Calu3 (cell line): ENCODE results near the gene ZDHHC11B. TPM values are rescaled to one million over a fixed set of nuclear protein-coding genes. Genes with fewer than 3 reads are reported as not detected.
A peak's percentile ranks its signal among the peaks of the same experiment; 100 is the strongest.
"Not testable (repeated sequence)": the region's sequence is repeated elsewhere in the genome, so short reads cannot be mapped to it uniquely, and the experiment has no call there.

Experiments used
- BruUV-seq: library from RNA; stranded (reverse); fragments of 400-500 nt; replicated peaks from 2 replicates; lab custom pipeline; 2021; lab: Mats Ljungman, UMichigan
- CTCF ChIA-PET: fragments of 300-600 bp; sonication (Branson Sonifier 250); formaldehyde crosslinking; loops from one replicate; lab custom pipeline; 2022; ENCODE audit warnings: antibody characterized with exemption; lab: Charles Lee
- DNase-seq: peaks from one replicate; pipeline ENCODE4 v3.0.0; 2022
- H3K27ac Mint-ChIP-seq: one replicate; pipeline ENCODE4 v1.8.0; 2022; ENCODE audit warnings: mixed read lengths; ENCODE audit not compliant: unreplicated experiment
- H3K27me3 Mint-ChIP-seq: one replicate; pipeline ENCODE4 v1.8.0; 2022; ENCODE audit warnings: mixed read lengths; ENCODE audit not compliant: unreplicated experiment
- H3K36me3 Mint-ChIP-seq: one replicate; pipeline ENCODE4 v1.8.0; 2022; ENCODE audit warnings: mild to moderate bottlenecking, moderate library complexity, mixed read lengths; ENCODE audit not compliant: insufficient read depth, unreplicated experiment
- H3K4me1 Mint-ChIP-seq: one replicate; pipeline ENCODE4 v1.8.0; 2022; ENCODE audit warnings: mild to moderate bottlenecking, low read depth, mixed read lengths; ENCODE audit not compliant: unreplicated experiment
- H3K4me3 Mint-ChIP-seq: one replicate; pipeline ENCODE4 v1.8.0; 2022; ENCODE audit warnings: mild to moderate bottlenecking, low read depth, moderate library complexity, mixed read lengths; ENCODE audit not compliant: unreplicated experiment
- H3K9me3 Mint-ChIP-seq: one replicate; pipeline ENCODE4 v1.8.0; 2022; ENCODE audit warnings: low read depth, mixed read lengths; ENCODE audit not compliant: unreplicated experiment
- intact Hi-C: fragments of 100-400 bp; cut with micrococcal nuclease; formaldehyde crosslinking; loops from one replicate; pipeline ENCODE4 v1.10.0; 2022; ENCODE audit not compliant: unreplicated experiment
- total RNA-seq: library from RNA; stranded (reverse); gene quantifications from 2 replicates; pipeline ENCODE4 v1.2.3, GENCODE V29; 2022

Gene ZDHHC11B
- total RNA-seq, 1 experiment from 2014 or later = 3.0 TPM

- CTCF ChIA-PET, intact Hi-C loops, H3K27ac Mint-ChIP-seq, H3K4me1 Mint-ChIP-seq, DNase-seq, BruUV-seq, H3K36me3 Mint-ChIP-seq, H3K9me3 Mint-ChIP-seq, H3K4me3 Mint-ChIP-seq: not testable (repeated sequence)
- H3K27me3 Mint-ChIP-seq = peaks cover 26% of the 10 kb centered on the region
Observed at GRCh38 chr5:708374-708773, 76.2 kb downstream of the ZDHHC11B start.

GRCh38 chr5:706127-706526 is 78.4 kb downstream of the ZDHHC11B start:
- H3K4me1 Mint-ChIP-seq, H3K4me3 Mint-ChIP-seq, H3K36me3 Mint-ChIP-seq, H3K27me3 Mint-ChIP-seq, BruUV-seq, CTCF ChIA-PET, H3K9me3 Mint-ChIP-seq, DNase-seq, H3K27ac Mint-ChIP-seq, intact Hi-C loops: not testable (repeated sequence)

DNA sequence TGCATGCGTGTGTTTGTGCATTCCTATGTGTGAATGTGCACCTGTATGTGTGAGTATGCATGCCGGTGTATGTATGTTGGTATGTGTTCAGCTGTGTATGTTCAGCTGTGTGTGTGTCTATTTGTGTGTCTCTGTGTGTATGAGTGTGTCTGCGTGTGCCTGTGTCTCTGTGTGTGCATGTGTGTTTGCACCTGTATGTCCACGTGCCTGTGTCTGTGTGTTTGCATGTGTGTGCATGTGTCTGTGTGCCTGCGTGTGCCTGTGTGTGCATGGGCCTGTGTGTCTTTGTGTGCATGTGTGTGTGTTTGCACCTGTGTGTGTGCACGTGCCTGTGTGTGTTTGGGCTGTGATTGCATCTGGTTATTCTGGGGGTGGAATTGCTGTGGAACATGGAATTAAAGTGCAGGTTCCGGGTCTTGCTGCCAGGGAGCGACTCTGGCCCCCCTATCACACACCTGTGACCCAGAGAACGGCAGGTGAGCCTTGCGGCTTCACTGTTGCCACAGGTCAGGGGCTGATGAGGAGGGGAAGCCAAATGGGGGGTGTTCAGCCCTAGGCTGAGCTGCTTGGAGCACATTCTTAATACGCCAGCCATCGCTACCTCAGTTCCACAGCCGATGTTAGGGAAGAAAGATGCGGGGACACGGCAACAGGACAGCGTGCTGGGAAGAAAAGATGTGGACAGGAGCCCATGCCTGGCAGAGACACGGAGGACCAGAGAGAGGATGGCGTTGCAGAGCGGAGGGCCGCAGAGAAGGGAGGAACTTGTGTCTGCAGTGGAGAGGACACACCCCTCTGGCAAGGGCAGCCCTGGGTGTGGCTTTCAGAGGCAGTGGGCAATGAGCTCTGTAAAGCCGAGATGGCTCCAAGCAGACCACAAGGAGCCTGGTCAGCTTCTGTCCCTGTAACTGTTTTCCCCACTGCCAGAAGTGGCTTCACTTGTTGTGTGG is 87.5 kb downstream of the ZDHHC11B start:
- H3K9me3 Mint-ChIP-seq, DNase-seq, H3K4me1 Mint-ChIP-seq, CTCF ChIA-PET, H3K4me3 Mint-ChIP-seq, BruUV-seq, H3K27ac Mint-ChIP-seq, H3K36me3 Mint-ChIP-seq: not testable (repeated sequence)
- H3K27me3 Mint-ChIP-seq = peaks cover 34% of the 10 kb centered on the region
- intact Hi-C loops = loop anchor here (5.0 kb wide), 1 partner anchor 95 kb away; no protein-coding TSS in a partner anchor

DNA sequence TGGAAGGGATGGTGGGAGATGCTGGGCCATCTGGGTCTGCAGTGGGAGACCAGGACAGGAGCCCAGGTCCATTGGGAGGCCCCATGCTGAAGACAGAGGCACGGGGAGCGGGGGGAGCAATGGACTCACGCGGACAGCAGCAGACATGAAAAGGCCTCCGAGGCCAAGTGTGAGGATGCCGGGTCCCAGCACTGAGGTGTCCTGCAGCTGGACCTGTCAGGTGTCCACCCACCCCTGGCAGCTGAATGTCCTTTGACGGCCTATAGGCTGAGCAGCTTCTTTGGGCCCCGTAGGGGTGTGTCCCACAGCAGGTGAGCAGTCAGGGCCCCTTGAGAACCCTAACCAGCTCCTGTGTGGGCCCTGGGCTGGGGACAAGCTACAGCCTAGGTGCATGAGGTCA is 88.3 kb downstream of the ZDHHC11B start:
- H3K27me3 Mint-ChIP-seq = peaks cover 34% of the 10 kb centered on the region
- H3K4me3 Mint-ChIP-seq, DNase-seq, H3K27ac Mint-ChIP-seq, H3K4me1 Mint-ChIP-seq, H3K36me3 Mint-ChIP-seq, BruUV-seq, H3K9me3 Mint-ChIP-seq, CTCF ChIA-PET: not testable (repeated sequence)
- intact Hi-C loops = loop anchor here (5.0 kb wide), 1 partner anchor 96 kb away; no protein-coding TSS in a partner anchor

DNA sequence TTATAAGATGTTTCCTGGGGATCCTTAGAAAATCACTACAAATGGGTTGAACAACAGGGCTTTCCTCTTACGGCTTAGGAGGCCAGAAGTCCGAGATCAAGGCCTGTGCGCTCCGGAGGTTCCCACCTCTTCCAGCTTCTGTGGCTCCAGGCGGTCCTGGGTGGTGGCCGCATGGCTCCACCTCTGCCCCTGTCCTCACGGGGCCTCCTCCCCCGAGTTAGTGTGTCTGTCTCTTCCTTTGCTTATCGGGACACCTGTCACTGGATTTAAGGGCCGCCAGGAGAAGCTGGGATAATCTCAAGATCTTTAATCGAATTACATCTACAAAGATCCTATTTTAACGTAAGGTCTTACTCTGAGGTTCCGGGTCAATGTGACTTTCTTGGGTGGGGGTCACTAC is 89.1 kb downstream of the ZDHHC11B start:
- H3K4me1 Mint-ChIP-seq, H3K36me3 Mint-ChIP-seq, H3K27ac Mint-ChIP-seq, DNase-seq, H3K4me3 Mint-ChIP-seq, CTCF ChIA-PET, BruUV-seq, H3K9me3 Mint-ChIP-seq: not testable (repeated sequence)
- intact Hi-C loops = loop anchor here (5.0 kb wide), 1 partner anchor 97 kb away; no protein-coding TSS in a partner anchor
- H3K27me3 Mint-ChIP-seq = peaks cover 34% of the 10 kb centered on the region

GRCh38 chr5:694042-694431 is 90.5 kb downstream of the ZDHHC11B start:
- BruUV-seq, H3K4me1 Mint-ChIP-seq: not testable (repeated sequence)

DNA sequence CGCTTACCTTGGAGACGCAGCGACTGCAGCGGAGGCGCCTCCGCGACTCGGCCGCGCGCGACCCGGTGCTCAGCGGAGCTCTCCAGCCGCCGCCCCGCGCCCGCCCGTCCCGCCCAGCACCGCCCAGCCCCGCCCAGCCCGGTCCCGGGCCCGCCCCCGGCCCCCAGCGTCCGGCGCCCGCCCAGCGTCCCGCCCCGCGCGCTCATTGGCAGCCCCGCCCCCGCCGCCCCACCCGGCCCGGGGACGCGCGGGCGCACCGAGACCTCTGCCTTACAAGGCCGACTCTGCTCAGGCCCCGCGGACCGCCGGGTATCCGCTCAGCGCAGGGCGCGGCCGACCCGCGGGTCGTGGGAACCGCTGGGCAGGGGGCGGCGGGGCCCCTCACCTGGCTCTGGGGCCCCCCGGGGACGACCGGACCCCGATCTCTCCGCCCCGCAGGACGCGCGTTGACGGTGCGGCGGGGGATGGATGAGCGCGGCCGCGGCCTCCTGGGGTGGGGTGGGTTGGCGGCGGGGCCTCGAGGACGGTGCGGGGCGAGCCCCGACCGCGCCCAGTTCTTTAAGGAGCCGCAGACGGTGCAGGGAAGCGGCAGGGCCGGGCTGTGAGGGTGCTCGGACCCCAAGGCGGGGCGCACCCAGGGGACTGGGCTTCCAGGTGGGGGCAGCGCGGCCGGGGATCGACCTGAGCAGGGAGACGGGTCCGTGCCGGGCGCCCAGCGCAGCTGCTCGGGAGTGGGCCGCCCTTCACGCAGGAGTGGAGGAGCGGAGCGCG is 91.1 kb downstream of the ZDHHC11B start, which contains the start of gene TPPP:
Gene TPPP, minus strand, starts transcription at position 82 of the 771 bp plus-strand sequence. CDS start 15,292 bp downstream, outside the sequence.
- H3K9me3 Mint-ChIP-seq, CTCF ChIA-PET, BruUV-seq, intact Hi-C loops, H3K4me1 Mint-ChIP-seq, H3K27ac Mint-ChIP-seq, H3K36me3 Mint-ChIP-seq: not testable (repeated sequence)
- Mint-ChIP-seq H3K27me3 (peaks cover 24% of the 10 kb centered on the region), H3K4me3 (peak within 1 kb of the TSS; percentile 51)
- DNase-seq = peak; percentile 92

More at GRCh38 chr5:694042-694431, 90.5 kb downstream of the ZDHHC11B start:
- intact Hi-C loops, CTCF ChIA-PET, H3K27ac Mint-ChIP-seq, H3K9me3 Mint-ChIP-seq, H3K36me3 Mint-ChIP-seq, DNase-seq: not testable (repeated sequence)
- Mint-ChIP-seq H3K4me3 (peak overlapping the region; percentile 51), H3K27me3 (peaks cover 30% of the 10 kb centered on the region)

- Mint-ChIP-seq H3K27me3 (peaks cover 15% of the 10 kb centered on the region), H3K4me3 (peak overlapping the region; percentile 51)
- DNase-seq, H3K27ac Mint-ChIP-seq, CTCF ChIA-PET, H3K4me1 Mint-ChIP-seq, H3K9me3 Mint-ChIP-seq, intact Hi-C loops, H3K36me3 Mint-ChIP-seq, BruUV-seq: not testable (repeated sequence)
Observed at GRCh38 chr5:692529-693041, 91.9 kb downstream of the ZDHHC11B start.
